DMS114 treated with DMSO at 0.1 percent for 48 hours (cell line): ENCODE measurements around the gene TP53TG5.
A peak's percentile ranks its signal among the peaks of the same experiment; 100 is the strongest.

Source experiments
- DNase-seq: peaks from one replicate; lab custom pipeline; 2025; ENCODE audit not compliant: unreplicated experiment; lab: John Stamatoyannopoulos, UW

TP53TG5 gene

DNA sequence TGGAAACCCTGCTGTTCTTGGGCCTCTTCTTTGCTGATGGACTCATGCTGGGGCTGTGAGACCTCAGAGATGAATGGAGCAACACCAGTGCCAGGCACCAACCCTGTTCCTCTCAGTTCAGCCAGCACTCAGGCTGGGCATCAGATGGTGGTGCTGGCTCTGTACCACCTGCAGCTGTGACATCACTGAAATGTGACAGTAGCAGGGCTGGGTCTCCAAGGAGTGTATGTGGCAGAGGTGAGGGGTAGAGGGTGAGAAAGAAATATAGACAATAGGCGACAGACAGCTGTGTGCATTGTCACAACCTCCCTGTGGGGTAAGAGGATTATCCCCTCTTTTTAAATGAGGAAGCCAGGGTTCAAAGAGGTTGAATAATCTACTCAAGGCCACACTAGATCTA, at the start of gene TP53TG5:
TSS of gene TP53TG5 (minus strand) at position 135 of the 400 bp plus-strand sequence. CDS start at position 46, 89 bp downstream.
- no peak for DNase-seq

DNA sequence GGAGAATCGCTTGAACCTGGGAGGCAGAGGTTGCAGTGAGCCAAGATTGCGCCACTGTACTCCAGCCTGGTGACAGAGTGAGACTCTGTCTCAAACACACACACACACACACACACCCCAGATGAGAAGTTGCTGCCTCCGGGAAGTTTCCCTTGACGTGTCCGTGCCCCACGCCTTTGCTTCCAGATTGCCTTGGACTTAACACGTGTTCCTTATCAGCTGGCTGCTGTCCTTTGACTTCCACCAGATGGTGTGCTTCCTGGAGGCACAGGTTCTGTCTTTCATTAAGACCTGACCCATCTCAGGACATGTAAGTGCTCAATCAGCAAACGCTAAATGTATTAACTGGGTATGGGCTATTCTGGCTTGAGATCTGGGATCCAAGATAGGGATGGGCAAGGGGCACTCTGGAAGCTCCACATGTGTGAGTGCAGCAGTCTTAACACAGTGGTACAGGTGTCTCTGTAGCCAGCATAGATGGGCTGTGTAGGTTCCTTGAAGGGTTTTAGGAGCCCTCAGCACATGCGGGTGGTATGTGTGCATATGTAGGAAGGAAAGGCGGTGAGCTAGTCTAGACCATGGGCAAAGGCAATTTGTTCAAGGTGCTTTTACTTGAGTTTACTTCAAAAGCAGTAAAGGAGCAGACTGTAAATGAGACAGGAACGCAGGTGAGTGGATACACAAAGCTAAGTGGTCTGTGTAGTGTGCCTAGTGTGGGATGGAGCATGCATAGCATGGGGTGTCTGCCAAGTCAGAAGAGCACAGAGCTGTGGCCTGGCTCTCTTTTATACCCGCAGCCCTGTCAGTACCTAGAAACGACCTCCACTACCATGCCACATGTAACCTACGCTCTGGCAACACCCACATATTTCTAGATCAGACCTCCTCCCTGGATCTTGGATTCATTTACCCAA, 49.4 kb upstream of the TP53TG5 start:
- DNase-seq, result no peak

DNA sequence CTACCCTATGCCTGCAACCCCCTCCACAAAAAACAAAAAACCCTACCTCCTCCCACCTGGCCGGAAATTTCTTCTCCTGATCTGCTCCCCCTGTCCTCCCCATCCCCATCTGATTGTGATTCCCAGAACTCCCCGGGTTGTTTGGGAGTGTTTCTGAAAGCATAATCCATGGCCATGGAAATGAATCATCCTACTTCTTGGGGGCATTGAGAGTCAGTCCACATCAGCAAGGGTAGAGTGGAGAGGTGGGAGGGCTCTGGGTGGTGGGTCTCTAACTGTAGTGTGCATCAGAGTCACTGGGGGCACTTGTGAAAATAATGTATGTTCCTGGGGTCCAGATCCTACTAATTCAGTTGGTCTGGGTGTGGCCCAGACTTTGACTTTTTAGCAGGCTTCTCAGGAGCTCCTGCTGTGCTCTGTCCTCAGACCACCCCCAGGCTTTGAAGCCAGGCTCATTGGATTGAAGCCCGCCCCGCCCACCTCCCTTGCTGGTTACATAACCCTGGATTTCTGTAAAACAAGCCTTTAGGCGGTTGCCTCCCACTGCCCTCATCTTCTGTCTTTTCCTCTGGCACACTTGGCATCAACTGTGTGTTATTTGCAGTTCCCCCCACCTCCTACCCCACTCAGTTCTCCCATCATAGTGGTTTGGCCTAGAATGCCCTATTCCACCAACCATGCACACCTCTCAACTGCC, 48.3 kb upstream of the TP53TG5 start:
- no peak for DNase-seq

DNA sequence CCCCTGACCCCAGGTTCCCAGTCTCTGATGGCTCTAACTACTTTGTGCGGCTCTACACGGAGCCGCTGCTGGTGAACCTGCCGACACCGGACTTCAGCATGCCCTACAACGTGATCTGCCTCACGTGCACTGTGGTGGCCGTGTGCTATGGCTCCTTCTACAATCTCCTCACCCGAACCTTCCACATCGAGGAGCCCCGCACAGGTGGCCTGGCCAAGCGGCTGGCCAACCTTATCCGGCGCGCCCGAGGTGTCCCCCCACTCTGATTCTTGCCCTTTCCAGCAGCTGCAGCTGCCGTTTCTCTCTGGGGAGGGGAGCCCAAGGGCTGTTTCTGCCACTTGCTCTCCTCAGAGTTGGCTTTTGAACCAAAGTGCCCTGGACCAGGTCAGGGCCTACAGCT, 47.4 kb upstream of the TP53TG5 start:
- no peak for DNase-seq

DNA sequence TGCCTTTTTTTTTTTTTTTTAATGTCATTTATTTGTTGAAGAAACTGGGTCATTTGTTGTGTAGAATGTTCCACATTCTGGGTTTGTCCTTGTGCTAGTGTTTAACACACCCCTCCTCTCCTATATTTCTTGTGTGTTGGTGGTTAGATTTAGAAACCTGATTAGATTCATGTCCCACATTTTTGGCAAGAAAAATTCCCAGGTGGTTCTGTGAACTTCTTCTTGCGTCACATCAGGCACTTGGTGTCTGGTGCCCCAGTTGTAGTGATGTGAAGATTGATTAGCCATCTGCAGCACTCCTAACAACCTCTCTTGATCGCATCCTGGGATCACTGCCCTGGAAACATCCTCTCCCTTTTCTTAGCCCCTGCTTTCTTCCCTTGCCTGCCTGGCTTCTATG, 45.6 kb upstream of the TP53TG5 start:
- DNase-seq, result no peak

DNA sequence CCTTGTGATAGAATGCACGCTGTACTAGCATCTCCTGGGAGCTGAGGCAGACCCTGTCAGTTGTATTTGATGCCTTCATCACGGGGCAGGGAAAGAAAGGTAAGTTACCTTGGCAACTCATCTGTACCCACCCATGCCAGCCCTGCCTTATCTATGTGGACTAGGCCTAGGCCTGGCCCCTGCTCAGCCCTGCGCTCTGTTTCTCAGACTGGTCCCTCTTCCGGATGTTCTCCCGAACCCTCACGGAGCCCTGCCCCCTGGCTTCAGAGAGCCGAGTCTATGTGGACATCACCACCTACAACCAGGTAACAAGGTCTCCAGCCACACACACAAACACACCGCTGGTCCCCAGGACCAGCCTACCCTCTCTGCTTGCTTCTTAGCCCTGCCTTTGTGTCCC, 42.0 kb upstream of the TP53TG5 start:
- no peak for DNase-seq

DNA sequence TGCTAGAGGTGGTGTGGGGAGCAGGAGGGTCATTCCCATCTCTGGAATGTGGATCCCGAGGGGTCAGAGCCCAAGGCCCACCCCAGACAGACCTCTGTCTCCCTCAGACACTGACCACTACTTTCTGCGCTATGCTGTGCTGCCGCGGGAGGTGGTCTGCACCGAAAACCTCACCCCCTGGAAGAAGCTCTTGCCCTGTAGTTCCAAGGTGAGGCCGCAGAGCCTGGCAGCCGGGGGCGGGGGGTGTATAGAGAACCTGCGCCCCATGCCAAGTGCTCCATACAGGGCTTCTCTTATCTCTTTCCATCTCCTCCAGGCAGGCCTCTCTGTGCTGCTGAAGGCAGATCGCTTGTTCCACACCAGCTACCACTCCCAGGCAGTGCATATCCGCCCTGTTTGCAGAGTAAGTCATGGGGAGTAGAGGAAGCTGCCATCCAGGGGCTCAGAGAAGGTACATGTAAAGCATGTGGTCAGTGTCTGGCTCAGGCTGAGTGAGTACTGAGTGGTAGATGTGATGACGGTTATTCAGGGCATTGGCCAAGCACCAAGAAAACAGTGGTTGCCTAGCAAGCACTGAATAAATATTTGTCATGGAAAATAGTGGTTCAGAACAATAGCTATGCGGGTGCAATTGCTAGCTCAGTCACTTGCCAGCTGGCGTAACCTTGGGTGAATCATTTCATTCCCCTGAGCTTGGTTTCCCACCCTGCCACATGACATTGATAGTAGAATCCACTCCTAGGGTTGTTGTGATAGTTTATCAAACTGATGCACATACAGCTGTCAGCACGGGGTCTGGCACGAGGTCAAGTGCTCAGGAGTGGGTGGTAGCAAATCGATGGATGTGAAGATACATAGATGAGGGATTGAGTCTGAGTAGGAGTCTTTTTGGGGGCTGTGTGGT, 41.3 kb upstream of the TP53TG5 start:
- DNase-seq, result no peak

DNA sequence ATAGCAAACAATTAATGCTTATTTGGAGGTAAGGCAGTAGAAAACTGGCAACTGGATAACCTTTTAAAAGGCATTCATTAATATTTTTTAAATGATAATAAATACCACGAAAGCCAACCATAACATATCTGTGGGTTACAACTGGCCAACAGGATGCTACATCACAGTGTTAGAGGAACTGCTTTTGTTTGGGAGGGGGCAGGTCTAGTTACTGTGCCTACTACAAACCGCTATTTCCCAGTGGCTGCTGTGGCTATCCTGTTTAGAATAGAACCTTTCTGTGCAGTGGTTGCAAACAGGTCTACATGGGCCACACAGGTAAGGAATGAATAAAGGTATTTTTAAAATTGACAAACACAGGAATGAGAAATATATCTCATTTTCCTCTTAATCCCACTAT, 38.8 kb upstream of the TP53TG5 start:
- DNase-seq, result no peak

DNA sequence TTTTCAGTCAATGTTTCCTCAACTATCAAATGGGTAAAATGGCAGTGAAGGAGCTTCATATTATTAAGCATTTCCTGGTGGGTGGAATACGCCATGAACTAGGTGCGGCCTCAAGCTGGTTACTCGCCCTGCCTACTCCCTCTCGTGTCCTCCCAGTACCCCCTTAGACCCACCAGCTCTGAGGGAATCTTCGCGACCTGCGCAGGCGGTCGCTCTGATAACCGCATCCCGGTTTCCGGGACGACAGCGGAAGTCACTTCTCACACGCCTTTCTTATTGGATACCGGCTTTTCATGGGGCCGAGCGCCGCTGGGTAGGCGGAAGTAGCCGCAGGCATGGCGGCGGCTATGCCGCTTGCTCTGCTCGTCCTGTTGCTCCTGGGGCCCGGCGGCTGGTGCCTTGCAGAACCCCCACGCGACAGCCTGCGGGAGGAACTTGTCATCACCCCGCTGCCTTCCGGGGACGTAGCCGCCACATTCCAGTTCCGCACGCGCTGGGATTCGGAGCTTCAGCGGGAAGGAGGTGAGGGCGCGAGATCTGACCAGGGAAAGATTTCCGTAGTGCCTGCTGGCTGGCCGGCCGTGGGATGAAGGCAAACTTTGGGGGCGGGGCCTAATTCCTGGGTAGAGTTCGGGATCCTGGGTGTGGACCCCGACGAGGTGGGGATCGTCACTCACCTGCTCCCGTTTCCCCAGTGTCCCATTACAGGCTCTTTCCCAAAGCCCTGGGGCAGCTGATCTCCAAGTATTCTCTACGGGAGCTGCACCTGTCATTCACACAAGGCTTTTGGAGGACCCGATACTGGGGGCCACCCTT, 37.9 kb upstream of the TP53TG5 start, which contains the start of gene PIGT:
TSS of gene PIGT (plus strand) at position 320 of the 816 bp plus-strand sequence. CDS start at position 336, 16 bp downstream.
- peak; percentile 76 for DNase-seq

DNA sequence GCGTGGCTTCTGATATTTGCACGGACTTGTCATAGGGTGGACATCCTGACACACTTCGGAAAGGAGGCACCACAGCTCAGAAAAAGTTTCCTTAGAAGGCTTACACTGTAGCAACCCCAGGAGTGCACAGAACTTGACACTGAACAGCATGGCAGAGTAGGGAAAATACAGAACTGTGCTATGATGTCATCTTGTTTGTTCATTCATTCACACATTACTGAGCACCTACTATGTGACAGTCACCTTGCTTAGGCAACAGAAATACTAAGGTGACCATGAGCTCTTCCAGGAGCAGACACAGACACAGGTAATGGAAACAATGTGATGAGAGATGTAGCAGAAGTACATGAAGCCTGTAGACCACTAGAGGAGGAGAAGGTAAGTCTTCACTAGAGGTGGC, 35.4 kb upstream of the TP53TG5 start:
- DNase-seq, result no peak

DNA sequence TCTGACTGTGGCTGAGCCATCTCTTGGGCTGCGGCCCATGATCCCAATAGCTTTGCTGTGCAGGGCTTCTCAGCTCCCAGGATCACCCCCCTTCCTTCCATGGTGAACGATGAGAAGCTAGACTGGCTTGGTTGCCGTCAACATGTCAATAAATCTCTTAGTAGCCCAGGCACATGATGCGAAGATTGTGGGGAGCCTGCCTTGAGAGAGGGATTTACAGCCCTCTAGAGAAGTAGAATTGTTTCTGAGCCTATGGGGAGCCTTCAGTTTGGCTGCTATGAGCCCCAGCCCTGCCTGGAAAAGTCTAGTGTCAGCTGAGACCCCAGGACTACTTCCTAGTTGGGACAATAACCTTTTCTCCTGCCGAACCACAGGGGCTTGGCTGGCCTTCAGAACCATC, 34.5 kb upstream of the TP53TG5 start:
- DNase-seq, result no peak

DNA sequence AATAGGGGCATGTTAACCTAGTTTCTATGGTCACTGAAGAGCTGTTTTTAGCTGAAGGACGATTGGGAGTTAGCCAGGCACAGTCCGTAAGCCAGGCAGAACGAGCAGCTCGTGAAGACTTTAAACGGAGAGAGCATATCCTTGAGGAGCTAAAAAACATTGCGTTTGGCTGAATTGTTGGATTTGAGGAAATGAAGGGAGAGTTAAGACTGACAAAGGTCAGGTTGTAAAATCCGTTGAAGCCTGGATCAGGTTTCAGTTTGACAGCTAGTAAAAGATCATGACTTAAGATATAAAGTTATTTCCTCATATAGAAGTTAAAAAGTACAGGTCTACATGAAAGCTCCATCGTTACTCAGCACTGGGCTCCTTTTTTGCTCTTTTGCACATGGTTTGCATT, 32.8 kb upstream of the TP53TG5 start:
- no peak for DNase-seq

DNA sequence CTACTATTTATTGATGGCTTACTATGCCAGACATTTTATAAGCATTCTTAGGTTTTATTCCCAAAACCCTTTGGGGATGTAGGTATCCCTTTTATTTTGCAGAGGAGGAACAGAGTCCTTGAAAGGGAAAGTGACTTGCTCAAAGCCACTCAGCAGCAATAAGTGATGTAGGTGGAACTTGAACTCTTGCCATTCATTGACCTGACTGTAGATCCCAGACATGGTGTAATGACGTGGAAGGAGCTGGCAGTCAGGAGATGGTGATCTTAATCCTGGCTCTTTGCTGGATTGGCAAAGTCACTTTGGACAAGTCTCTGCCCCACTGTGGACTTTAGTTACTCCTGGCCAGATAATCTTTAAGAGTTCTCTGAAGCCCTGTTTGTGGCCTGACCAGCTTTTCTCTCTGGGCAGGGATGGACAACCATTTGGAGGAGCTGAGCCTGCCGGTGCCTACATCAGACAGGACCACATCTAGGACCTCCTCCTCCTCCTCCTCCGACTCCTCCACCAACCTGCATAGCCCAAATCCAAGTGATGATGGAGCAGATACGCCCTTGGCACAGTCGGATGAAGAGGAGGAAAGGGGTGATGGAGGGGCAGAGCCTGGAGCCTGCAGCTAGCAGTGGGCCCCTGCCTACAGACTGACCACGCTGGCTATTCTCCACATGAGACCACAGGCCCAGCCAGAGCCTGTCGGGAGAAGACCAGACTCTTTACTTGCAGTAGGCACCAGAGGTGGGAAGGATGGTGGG, 31.6 kb upstream of the TP53TG5 start:
- DNase-seq, result no peak

DNA sequence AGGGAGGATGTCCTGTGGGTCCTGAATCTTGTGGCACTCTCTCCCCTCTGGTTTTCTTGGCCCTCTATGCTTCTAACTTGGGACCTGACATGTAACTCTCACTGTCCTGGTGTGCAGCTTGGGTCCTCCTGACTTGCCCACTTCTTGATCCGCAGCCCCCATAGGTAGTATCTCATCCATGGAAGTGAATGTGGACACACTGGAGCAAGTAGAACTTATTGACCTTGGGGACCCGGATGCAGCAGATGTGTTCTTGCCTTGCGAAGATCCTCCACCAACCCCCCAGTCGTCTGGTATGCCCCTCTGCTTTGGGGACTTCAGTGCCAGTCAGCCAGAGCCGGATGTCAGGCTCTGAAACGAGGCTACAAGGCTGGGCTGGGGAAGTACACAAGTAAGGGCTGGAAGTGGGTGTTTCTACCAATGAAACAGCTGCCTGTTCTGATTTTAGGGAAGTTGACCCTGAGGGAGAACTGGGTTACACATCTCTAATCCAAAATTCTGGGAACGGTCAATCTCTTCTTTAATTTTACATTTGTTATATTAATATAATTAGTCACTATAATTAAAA, 30.6 kb upstream of the TP53TG5 start:
- no peak for DNase-seq

DNA sequence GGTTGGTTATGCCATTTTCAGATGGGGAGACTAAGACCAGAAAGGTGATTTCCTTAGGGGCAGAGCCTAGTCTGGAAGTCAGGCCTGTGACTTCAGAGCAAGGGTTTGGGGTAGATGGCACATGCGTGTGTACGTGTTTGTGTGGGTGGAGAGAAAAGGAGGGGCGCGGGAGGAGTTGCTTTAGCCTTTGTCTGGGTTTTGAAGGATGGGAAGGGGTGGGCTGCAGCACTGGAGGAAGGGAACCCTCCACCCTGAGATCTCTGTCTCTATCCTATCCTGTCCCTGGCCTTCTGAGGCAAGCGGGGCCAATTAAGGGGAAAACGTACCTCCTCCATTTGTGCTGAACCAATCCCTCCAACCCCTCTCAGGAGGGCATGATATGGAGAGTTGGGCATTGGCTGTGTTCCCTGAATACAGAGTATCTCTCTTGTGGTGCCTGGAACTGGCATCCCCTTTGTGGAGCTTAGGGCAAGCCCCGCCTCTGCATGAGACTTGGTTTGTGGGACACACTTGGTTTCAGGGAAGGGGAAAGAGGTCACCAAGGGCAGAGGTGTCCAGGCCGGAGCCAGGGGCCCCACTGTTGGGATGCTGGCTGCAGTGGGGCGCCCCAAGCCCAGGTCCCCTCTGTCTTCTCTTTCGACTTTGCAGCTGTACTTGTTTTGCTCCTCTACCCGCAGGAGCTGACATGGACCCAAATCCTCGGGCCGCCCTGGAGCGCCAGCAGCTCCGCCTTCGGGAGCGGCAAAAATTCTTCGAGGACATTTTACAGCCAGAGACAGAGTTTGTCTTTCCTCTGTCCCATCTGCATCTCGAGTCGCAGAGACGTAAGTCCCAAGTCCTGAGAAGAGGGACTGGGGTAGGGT, 29.9 kb upstream of the TP53TG5 start, which contains the start of gene DBNDD2:
TSS of gene DBNDD2 (plus strand) at position 507 of the 863 bp plus-strand sequence. CDS start at position 686, 179 bp downstream.
- DNase-seq, result no peak

DNA sequence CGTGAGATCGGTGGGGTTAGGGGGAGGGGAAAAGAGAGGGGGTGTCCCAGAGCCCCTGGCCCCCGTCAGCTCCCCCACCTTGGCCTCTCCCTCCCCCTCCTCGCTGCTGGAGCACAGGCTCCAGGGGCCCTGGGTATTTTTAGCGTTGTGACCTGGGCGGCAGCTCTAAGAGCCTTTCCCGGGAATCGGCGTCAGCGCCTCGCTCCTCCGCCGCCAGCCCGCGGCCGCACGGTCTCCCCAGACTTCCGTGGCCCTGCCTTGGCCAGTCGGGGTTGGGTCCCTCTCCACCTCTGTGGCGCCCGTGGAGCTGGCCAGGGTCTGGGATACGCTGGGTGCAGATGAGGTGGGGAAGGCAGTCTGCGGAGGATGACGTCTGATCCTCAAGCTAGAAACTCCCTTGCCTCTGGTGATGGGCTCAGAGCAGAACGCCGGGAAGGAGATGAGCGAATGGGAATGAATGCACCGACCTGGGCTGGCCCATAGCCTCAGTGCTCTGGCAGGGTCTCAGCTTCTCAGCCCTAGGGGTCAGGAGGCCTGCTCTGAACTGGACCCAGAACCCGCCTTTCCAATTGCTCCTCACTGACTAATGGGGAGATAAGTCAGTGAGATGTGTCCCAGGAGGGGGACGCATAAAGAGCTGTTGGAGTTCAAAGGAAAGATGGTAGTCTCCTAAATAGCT, 29.1 kb upstream of the TP53TG5 start:
- DNase-seq, result no peak

DNA sequence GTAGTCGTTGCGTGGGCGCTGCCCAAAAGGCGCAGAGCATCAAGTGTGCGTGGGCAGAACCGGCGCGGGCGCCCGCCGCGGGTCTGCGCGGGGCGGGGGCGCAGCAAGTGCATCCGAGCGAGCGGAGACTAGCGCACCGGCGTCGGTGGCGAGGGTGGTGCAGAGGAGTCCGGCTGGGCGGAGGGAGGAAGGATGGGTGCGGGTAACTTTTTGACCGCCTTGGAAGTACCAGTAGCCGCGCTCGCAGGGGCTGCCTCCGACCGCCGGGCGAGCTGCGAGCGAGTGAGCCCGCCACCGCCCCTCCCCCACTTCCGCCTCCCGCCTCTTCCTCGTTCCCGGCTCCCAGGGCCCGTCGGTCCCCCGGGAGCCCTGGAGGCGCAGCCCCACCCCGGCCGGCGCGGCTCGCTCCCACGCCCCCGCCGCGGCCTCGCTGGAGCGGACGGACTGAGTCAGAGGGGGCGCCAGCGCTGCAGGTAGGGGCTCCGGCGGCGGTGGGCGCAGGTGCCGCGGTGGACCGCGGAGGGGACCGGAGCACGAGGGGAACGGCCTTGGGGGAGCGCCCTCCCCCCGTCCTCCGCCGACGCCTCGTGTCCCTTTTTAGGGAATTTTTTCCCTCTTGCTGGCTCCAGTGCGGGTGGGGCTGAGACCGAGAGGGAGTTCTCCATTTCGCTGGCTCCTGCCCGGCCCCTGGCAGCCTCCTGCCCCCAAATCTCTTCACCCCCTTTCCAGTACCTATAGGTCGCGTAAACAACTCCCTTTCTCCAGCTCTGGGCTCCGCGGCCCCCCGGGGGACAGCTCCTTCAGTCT, 28.3 kb upstream of the TP53TG5 start:
- DNase-seq, result peak; percentile 3
